Keratinocyte (primary cell): ENCODE measurements around the gene LRRC9.

Source experiments
- CTCF ChIP-seq, 3 experiments: IDR thresholded peaks in 1 of 3; conservative IDR thresholded peaks in 1 of 3; optimal IDR thresholded peaks in 1 of 3; 2 replicates in 2 of 3; 3 replicates in 1 of 3; pipeline versions ENCODE3 to v1.5.1; 2011; ENCODE audit warnings: low read length in 3 of 3, mild to moderate bottlenecking in 3 of 3, moderate library complexity in 2 of 3, control low read depth in 1 of 3, inconsistent platforms in 1 of 3; ENCODE audit not compliant: insufficient read depth in 2 of 3; ENCODE audit errors: extremely low read depth in 1 of 3
- EZH2 ChIP-seq: IDR thresholded peaks from one replicate; pipeline ENCODE4 v1.6.1; 2012; ENCODE audit warnings: inconsistent platforms, mild to moderate bottlenecking, low read length, moderate library complexity

GRCh38 chr14:59997449-59997848 is 77.5 kb downstream of the LRRC9 start:
- no peak for TF ChIP-seq CTCF (optimal IDR thresholded peaks at IDR 0.05 in 1 of 3, IDR thresholded peaks at IDR 0.05 in 1 of 3, conservative IDR thresholded peaks at IDR 0.05 in 1 of 3; ENCODE audit: extremely low read depth in 1 of 3, insufficient read depth in 2 of 3, low read length in 3 of 3)
- no peak for TF ChIP-seq EZH2
